Measurements from ENCODE around the gene UNCX. TPM values are rescaled to one million over a fixed set of nuclear protein-coding genes. Genes with fewer than 3 reads are reported as not detected.

The UNCX gene
- total RNA-seq, 6 experiments from 2014 or later: not detected

- H3K4me3 Mint-ChIP-seq: no peak overlapping the region
- no peaks in the 10 kb centered on the region for H3K4me1 Mint-ChIP-seq (ENCODE audit: low read depth)
- DNase-seq: no peak
- TF ChIP-seq CTCF (IDR thresholded peaks at IDR 0.05): no peak
- no peaks in the 10 kb centered on the region for H3K36me3 Mint-ChIP-seq (ENCODE audit: low read depth)
- no peaks in the 10 kb centered on the region for H3K9me3 Mint-ChIP-seq
- H3K27me3 Mint-ChIP-seq (ENCODE audit: insufficient read depth): peaks cover 18% of the 10 kb centered on the region
- H3K27ac Mint-ChIP-seq: no peak overlapping the region
Measured at GRCh38 chr7:1284743-1285458, 52.2 kb downstream of the UNCX start.

DNA sequence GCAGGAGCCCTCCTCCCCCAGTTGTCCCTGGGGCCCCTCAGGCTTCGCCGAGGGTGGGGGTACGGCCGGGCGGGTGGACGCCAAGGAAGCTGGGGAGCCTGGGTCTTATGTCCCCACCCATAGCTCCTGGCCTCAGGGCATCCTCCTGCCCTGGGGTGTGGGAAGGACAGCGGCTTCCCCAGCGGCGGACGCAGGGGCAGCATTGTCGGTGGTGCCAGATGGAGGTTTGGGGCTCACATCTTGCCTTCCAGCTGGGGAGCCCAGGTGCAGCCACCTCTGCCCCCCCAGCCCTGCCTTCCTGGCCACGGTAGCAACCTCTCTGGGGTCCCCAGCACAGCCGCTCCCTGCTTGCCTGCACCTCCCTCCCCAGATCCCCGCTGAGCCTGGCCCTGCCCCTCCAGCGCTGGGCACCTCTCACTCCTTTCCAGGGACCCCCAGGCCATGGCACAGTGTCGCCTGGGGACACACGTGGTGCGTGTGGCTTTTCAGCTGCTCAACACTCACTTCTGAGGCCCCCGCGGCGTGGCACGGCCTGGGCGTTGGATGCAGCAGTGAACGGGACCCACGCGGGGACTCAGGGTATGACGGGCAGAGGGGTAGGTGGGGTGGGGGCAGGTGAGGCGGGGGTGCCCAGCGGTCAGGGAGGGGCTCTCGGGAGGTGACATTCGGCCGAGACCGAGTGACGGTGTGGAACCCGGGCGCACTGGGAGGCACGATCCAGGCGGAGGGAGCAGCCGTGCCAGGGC, 53.1 kb downstream of the UNCX start:
- no peaks in the 10 kb centered on the region for H3K36me3 Mint-ChIP-seq (ENCODE audit: low read depth)
- peaks cover 21% of the 10 kb centered on the region for H3K27me3 Mint-ChIP-seq (ENCODE audit: insufficient read depth)
- no peaks in the 10 kb centered on the region for H3K9me3 Mint-ChIP-seq
- TF ChIP-seq CTCF (IDR thresholded peaks at IDR 0.05): no peak
- H3K4me3 Mint-ChIP-seq: no peak overlapping the region
- H3K4me1 Mint-ChIP-seq (ENCODE audit: low read depth): no peaks in the 10 kb centered on the region
- H3K27ac Mint-ChIP-seq: no peak overlapping the region
- DNase-seq: no peak

Other genes starting within 250 kb of the UNCX start
- under 1 TPM in 2 of 6 experiments, not detected in 4; 0.15 to 0.25 TPM for gene CYP2W1, start 249.7 kb upstream of the UNCX start, total RNA-seq (2021; fragmentation: NEBNext Ultra II Directional; extraction: Animal tissue kit (Norgen Biotek cat#: 25700))
- under 1 TPM; 0.26 to 0.92 (median 0.52) TPM for gene GPR146, start 188.3 kb upstream of the UNCX start, total RNA-seq (2021; fragmentation: NEBNext Ultra II Directional; extraction: Animal tissue kit (Norgen Biotek cat#: 25700))
- 1 to 10 TPM; 4.6 to 7.1 (median 5.3) TPM for gene GPER1, start 144.8 kb upstream of the UNCX start, total RNA-seq (2021; fragmentation: NEBNext Ultra II Directional; extraction: Animal tissue kit (Norgen Biotek cat#: 25700))
- 10 to 100 TPM; 14.3 to 20.8 (median 18.0) TPM for gene ZFAND2A, start 72.7 kb upstream of the UNCX start, total RNA-seq (2021; fragmentation: NEBNext Ultra II Directional; extraction: Animal tissue kit (Norgen Biotek cat#: 25700))
- gene MICALL2, start 226.6 kb downstream of the UNCX start, total RNA-seq (2021; fragmentation: NEBNext Ultra II Directional; extraction: Animal tissue kit (Norgen Biotek cat#: 25700)): 10 to 100 TPM; 12.1 to 24.4 (median 21.0) TPM